Pancreas (tissue), 10 donors: ENCODE data around the gene PRKCH. TPM values are rescaled to one million over a fixed set of nuclear protein-coding genes. Genes with fewer than 3 reads are reported as not detected.

Source experiments
- ATAC-seq, 4 donors: fragments of 200-7000 bp; cut with Tn5 transposase; one replicate each; pipeline versions ENCODE4 v1.8.0 to v1.9.1; 2020; ENCODE audit warnings: mild to moderate bottlenecking in 4 of 4, moderate library complexity in 4 of 4
- DNase-seq, 6 donors: peaks; one replicate each; pipeline ENCODE4 v3.0.0-alpha.2; 2020
- FAIRE-seq: peaks from 2 replicates; lab custom pipeline; 2012; peaks lifted over from hg19 to GRCh38; lab: Jason Lieb, UNC
- H3K27ac ChIP-seq, 4 donors: fragments of 200-600 bp; sonication (generic); 1 replicate in 3 of 4; 2 replicates in 1 of 4; pipeline versions ENCODE4 v1.5.0 to v1.8.0; 2020
- H3K27me3 ChIP-seq, 4 donors: fragments of 200-600 bp; one replicate each; pipeline ENCODE4 v1.8.0; 2021
- H3K36me3 ChIP-seq, 3 donors: fragments of 200-600 bp; sonication (generic) in 1 of 3; one replicate each; pipeline versions ENCODE4 v1.5.0 to v1.8.0; 2020 to 2021
- H3K4me1 ChIP-seq, 3 donors: fragments of 200-600 bp; one replicate each; pipeline ENCODE4 v1.8.0; 2021
- H3K4me3 ChIP-seq, 4 donors: fragments of 200-600 bp; sonication (generic) in 2 of 4; one replicate each; pipeline versions ENCODE4 v1.5.0 to v1.8.0; 2020 to 2021
- H3K9me3 ChIP-seq, 4 donors: fragments of 200-600 bp; one replicate each; pipeline ENCODE4 v1.8.0; 2021
- WGBS, 2 donors: extraction: QIAGEN DNeasy Blood & Tissue Kit; methylation state at CpG; one replicate each; pipeline ENCODE4 v1.1.7; 2013; 5-methylcytosine and 5-hydroxymethylcytosine counted together
- intact Hi-C, 3 donors: fragments of 100-400 bp; cut with DNase I; formaldehyde crosslinking; loops; one replicate each; pipeline versions ENCODE4 v1.11.1 to v1.14.2; 2022
- polyA plus RNA-seq, 2 donors: library from polyadenylated mRNA; stranded (reverse); fragments of 200-250 nt; gene quantifications; one replicate each; pipeline ENCODE4 v1.2.3, GENCODE V29; 2013
- total RNA-seq, 6 donors: library from RNA; stranded (reverse); fragmentation: NEBNext Ultra II Directional in 4 of 6; extraction: Animal tissue kit (Norgen Biotek cat#: 25700) in 4 of 6; gene quantifications; one replicate each; pipeline versions ENCODE4 v1.2.1 to v1.2.4, GENCODE V29; 2021 to 2023
- TF ChIP-seq, protein P1 (sequence below), 4 donors: fragments of 200-600 bp; sonication (generic) in 3 of 4; IDR thresholded peaks; one replicate each; pipeline versions ENCODE4 v1.5.0 to v1.8.0; 2021; ENCODE audit warnings: antibody characterized with exemption in 4 of 4
- donor health status: healthy with polysubstance abuse.
- donor health status: DM: no; HTN: no; CAD: no; lungs with moderate emphysema.
- donor health status: DM: no; HTN: no; CAD: no.
- donor health status: control.
- donor health status: control.
- donor health status: Bipolar disorder and iron deficiency.
- donor health status: DM: yes; HTN: yes; CAD: no.
- donor health status: DM: no; HTN: no; CAD: no.
- donor health status: DM: no; HTN: no; CAD: no.
- donor health status: DM: yes; HTN: yes; CAD: no.

The PRKCH gene
- total and polyA plus RNA-seq, 8 donors, result 3.6 to 16.9 (median 8.9) TPM

- intact Hi-C loops, result no loop called here
- no peak for FAIRE-seq
- 37 to 40% methylated on average over 5 of the region's 5 CpGs for WGBS, 2 donors
- H3K4me3 ChIP-seq, result no peak overlapping the region
- no peaks in the 10 kb centered on the region for H3K27me3 ChIP-seq
- ATAC-seq, result peak; percentile 88 to 97 (median 92)
- DNase-seq, result peak; percentile 75 to 90 (median 84)
- no peaks in the 10 kb centered on the region for H3K9me3 ChIP-seq
- H3K27ac ChIP-seq, result peak overlapping the region in 3 of 4 donors; percentile 23 to 80 (median 71)
- H3K36me3 ChIP-seq, result no peaks in the 10 kb centered on the region
- TF ChIP-seq, protein P1, sequence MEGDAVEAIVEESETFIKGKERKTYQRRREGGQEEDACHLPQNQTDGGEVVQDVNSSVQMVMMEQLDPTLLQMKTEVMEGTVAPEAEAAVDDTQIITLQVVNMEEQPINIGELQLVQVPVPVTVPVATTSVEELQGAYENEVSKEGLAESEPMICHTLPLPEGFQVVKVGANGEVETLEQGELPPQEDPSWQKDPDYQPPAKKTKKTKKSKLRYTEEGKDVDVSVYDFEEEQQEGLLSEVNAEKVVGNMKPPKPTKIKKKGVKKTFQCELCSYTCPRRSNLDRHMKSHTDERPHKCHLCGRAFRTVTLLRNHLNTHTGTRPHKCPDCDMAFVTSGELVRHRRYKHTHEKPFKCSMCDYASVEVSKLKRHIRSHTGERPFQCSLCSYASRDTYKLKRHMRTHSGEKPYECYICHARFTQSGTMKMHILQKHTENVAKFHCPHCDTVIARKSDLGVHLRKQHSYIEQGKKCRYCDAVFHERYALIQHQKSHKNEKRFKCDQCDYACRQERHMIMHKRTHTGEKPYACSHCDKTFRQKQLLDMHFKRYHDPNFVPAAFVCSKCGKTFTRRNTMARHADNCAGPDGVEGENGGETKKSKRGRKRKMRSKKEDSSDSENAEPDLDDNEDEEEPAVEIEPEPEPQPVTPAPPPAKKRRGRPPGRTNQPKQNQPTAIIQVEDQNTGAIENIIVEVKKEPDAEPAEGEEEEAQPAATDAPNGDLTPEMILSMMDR (IDR thresholded peaks at IDR 0.05), result no peak
- H3K4me1 ChIP-seq, result peaks cover 7 to 29% (median 18%) of the 10 kb centered on the region in 3 donors
Measured at GRCh38 chr14:61585598-61586543, 264.5 kb downstream of the PRKCH start.

GRCh38 chr14:61586544-61587055 lies 265.2 kb downstream of the PRKCH start:
- Histone ChIP-seq H3K27ac (peak overlapping the region in 2 of 4 donors; percentile 71 to 80), H3K36me3 (no peaks in the 10 kb centered on the region), H3K9me3 (no peaks in the 10 kb centered on the region), H3K27me3 (no peaks in the 10 kb centered on the region), H3K4me3 (no peak overlapping the region), H3K4me1 (peaks cover 7 to 29% (median 18%) of the 10 kb centered on the region in 3 donors)
- DNase-seq (no peak), ATAC-seq (no peak), FAIRE-seq (no peak)
- TF ChIP-seq, protein P1 (IDR thresholded peaks at IDR 0.05), result no peak
- intact Hi-C loops, result no loop called here
- 68 to 73% methylated on average over 4 of the region's 4 CpGs for WGBS, 2 donors

GRCh38 chr14:61587081-61587713 lies 265.8 kb downstream of the PRKCH start:
- FAIRE-seq, result no peak
- Histone ChIP-seq H3K4me1 (peaks cover 7 to 29% (median 18%) of the 10 kb centered on the region in 3 donors), H3K4me3 (no peak overlapping the region), H3K36me3 (no peaks in the 10 kb centered on the region), H3K27ac (peak overlapping the region in 2 of 4 donors; percentile 71 to 80), H3K27me3 (no peaks in the 10 kb centered on the region), H3K9me3 (no peaks in the 10 kb centered on the region)
- 94 to 98% methylated on average over 5 of the region's 5 CpGs for WGBS, 2 donors
- intact Hi-C loops, result no loop called here
- ATAC-seq, result no peak
- TF ChIP-seq, protein P1 (IDR thresholded peaks at IDR 0.05), result no peak
- DNase-seq, result no peak

DNA sequence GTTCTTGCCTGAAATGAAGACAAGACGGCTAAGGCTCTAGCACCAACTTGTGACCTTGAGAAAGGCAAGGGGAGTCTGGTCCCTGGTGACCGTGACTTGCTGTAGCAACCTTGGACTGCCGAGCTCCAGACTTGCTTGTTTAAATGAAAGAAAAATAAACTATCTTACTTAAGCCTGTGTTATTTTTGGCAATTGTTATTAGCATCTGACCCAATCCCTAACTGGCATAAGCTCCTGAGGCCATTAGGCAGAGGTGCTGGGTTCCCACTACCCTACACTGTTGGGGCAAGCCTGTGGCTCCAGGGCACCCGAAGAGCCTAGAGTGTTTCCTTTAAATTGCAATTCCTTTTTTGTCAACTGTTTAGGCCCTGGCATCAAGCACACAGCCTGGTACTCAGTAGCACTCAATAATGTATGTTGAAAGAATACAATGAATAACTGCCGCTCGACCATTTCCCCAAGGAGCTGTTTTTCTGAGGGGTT lies 267.1 kb downstream of the PRKCH start:
- H3K4me3 ChIP-seq, result no peak overlapping the region

More for the DNA sequence above, 267.1 kb downstream of the PRKCH start:
- ATAC-seq, result peak; percentile 30 to 70 (median 62)
- 61 to 63% methylated on average over 6 of the region's 6 CpGs for WGBS, 2 donors
- peaks cover 7 to 29% (median 18%) of the 10 kb centered on the region in 3 donors for H3K4me1 ChIP-seq
- TF ChIP-seq, protein P1 (IDR thresholded peaks at IDR 0.05), result no peak
- H3K36me3 ChIP-seq, result no peaks in the 10 kb centered on the region
- no peak for FAIRE-seq
- intact Hi-C loops, result no loop called here
- H3K27ac ChIP-seq, result peak overlapping the region in 2 of 4 donors; percentile 4 to 53
- no peaks in the 10 kb centered on the region for H3K9me3 ChIP-seq
- H3K27me3 ChIP-seq, result no peaks in the 10 kb centered on the region
- peak in 2 of 6 donors; percentile 48 to 52 for DNase-seq
